Naive thymus-derived CD4-positive, alpha-beta T cell (primary cell): ENCODE data around the gene C17orf75. TPM values are rescaled to one million over a fixed set of nuclear protein-coding genes. Genes with fewer than 3 reads are reported as not detected.
A peak's percentile ranks its signal among the peaks of the same experiment; 100 is the strongest.

Experiments used
- ATAC-seq: fragments of 150-1000 bp; cut with Tn5 transposase; 2 replicates; pipeline ENCODE4 v1.10.0; 2021; ENCODE audit warnings: mild to moderate bottlenecking, moderate library complexity
- CTCF ChIA-PET: fragments of 350-600 bp; sonication (Branson Sonifier 250); formaldehyde crosslinking; loops from one replicate; lab custom pipeline; 2021; ENCODE audit warnings: antibody characterized with exemption; lab: Charles Lee
- POLR2A ChIA-PET: fragments of 350-600 bp; sonication (Branson Sonifier 250); formaldehyde crosslinking; loops from one replicate; lab custom pipeline; 2021; ENCODE audit warnings: antibody characterized with exemption, inconsistent platforms; lab: Charles Lee
- DNase-seq, 9 donors: peaks; one replicate each; pipeline versions ENCODE4 v3.0.0 to v3.0.0-alpha.2; 2020 to 2022; ENCODE audit warnings: mixed read lengths in 1 of 9
- H3K27ac ChIP-seq: one replicate; pipeline ENCODE4 v1.7.0; 2013; ENCODE audit warnings: mild to moderate bottlenecking, low read depth, low read length, moderate library complexity
- H3K27me3 ChIP-seq, 2 donors: one replicate each; pipeline ENCODE4 v1.7.0; 2013; ENCODE audit warnings: low read length in 2 of 2, mild to moderate bottlenecking in 2 of 2, moderate library complexity in 2 of 2; ENCODE audit not compliant: control insufficient read depth in 2 of 2, insufficient read depth in 2 of 2
- H3K36me3 ChIP-seq, 3 experiments: 1 replicate in 2 of 3; 2 replicates in 1 of 3; pipeline ENCODE4 v1.7.0; 2013; ENCODE audit warnings: low read length in 3 of 3, mild to moderate bottlenecking in 3 of 3, moderate library complexity in 1 of 3; ENCODE audit not compliant: insufficient read depth in 3 of 3, control insufficient read depth in 2 of 3
- H3K4me1 ChIP-seq, 2 donors: one replicate each; pipeline ENCODE4 v1.7.0; 2013; ENCODE audit warnings: low read length in 2 of 2, mild to moderate bottlenecking in 2 of 2, moderate library complexity in 1 of 2; ENCODE audit not compliant: control insufficient read depth in 2 of 2, insufficient read depth in 2 of 2
- H3K4me3 ChIP-seq: 2 replicates; pipeline ENCODE4 v1.7.0; 2013; ENCODE audit warnings: mild to moderate bottlenecking, low read length
- H3K9me3 ChIP-seq, 3 experiments: 1 replicate in 2 of 3; 2 replicates in 1 of 3; pipeline ENCODE4 v1.7.0; 2013; ENCODE audit warnings: low read length in 3 of 3; ENCODE audit not compliant: control insufficient read depth in 2 of 3
- H3K27ac Mint-ChIP-seq, 9 donors: one replicate each; pipeline ENCODE4 v1.8.0; 2020 to 2022; ENCODE audit warnings: mixed read lengths in 9 of 9, mild to moderate bottlenecking in 8 of 9, moderate library complexity in 5 of 9, inconsistent platforms in 2 of 9
- H3K27me3 Mint-ChIP-seq, 5 donors: one replicate each; pipeline ENCODE4 v1.8.0; 2021 to 2022; ENCODE audit warnings: mixed read lengths in 5 of 5, mild to moderate bottlenecking in 1 of 5
- H3K36me3 Mint-ChIP-seq, 5 donors: one replicate each; pipeline ENCODE4 v1.8.0; 2020 to 2022; ENCODE audit warnings: mixed read lengths in 5 of 5, mild to moderate bottlenecking in 3 of 5, inconsistent platforms in 1 of 5
- H3K4me1 Mint-ChIP-seq, 7 donors: one replicate each; pipeline ENCODE4 v1.8.0; 2020 to 2022; ENCODE audit warnings: mixed read lengths in 7 of 7, mild to moderate bottlenecking in 3 of 7, inconsistent platforms in 1 of 7
- H3K4me3 Mint-ChIP-seq, 10 donors: one replicate each; pipeline ENCODE4 v1.8.0; 2020 to 2022; ENCODE audit warnings: mild to moderate bottlenecking in 10 of 10, mixed read lengths in 10 of 10, moderate library complexity in 6 of 10, inconsistent platforms in 2 of 10
- H3K9me3 Mint-ChIP-seq, 11 donors: one replicate each; pipeline ENCODE4 v1.8.0; 2020 to 2022; ENCODE audit warnings: mixed read lengths in 11 of 11, mild to moderate bottlenecking in 4 of 11, inconsistent platforms in 1 of 11, moderate library complexity in 1 of 11
- intact Hi-C, 2 donors: fragments of 100-400 bp; cut with micrococcal nuclease; formaldehyde crosslinking; loops; one replicate each; pipeline ENCODE4 v1.15.1; 2023
- polyA plus RNA-seq, 2 donors: library from polyadenylated mRNA; unstranded; fragments of 300-500 nt; fragmentation: Illumina TruSeq; gene quantifications; one replicate each; pipeline ENCODE4 v1.2.3, GENCODE V29; 2021
- total RNA-seq, 6 experiments: library from RNA in 5 of 6; stranded (reverse) in 5 of 6; gene quantifications; 1 replicate in 5 of 6; 2 replicates in 1 of 6; pipeline ENCODE4 v1.2.3 and lab custom pipeline; 2021 to 2026

C17orf75 gene
- total and polyA plus RNA-seq, 7 experiments from 2014 or later, result 9.6 to 22.0 (median 14.5) TPM

DNA sequence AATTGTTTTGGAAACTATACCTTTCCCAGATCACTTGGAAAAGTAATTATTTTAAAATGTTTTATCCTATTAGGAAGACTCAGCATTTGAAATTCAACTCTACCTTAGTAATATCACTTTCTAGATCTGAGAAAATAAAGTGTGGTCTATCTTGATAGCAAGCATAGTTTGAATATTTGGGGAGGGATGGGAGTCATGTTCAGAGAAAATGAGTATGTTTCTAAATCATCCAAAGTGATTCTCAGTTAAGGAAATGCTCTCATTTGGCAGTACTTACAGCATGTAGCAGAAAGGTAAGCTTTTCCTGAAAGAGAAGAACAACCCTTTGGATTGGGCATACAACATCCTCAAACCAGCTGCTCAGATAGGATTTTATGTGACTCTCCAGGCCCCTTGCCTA, 6.9 kb downstream of the C17orf75 start:
- Histone ChIP-seq H3K9me3 (no peaks in the 10 kb centered on the region), H3K27me3 (no peaks in the 10 kb centered on the region), H3K27ac (no peak overlapping the region), H3K4me1 (peaks cover 12 to 14% of the 10 kb centered on the region in 2 donors), H3K36me3 (peaks cover 0 to 52% (median 8%) of the 10 kb centered on the region in 3 experiments), H3K4me3 (no peak overlapping the region)
- H3K4me1 Mint-ChIP-seq, result peaks cover 12 to 42% (median 17%) of the 10 kb centered on the region in 7 donors
- no peaks in the 10 kb centered on the region for H3K27me3 Mint-ChIP-seq
- DNase-seq, result no peak
- intact Hi-C loops, result no loop called here
- H3K27ac Mint-ChIP-seq, result no peak overlapping the region
- ATAC-seq, result no peak
- no peaks in the 10 kb centered on the region for H3K9me3 Mint-ChIP-seq
- ChIA-PET CTCF (no interaction called here), POLR2A (no interaction called here)
- peaks cover 9 to 34% (median 14%) of the 10 kb centered on the region in 5 donors for H3K36me3 Mint-ChIP-seq
- no peak overlapping the region for H3K4me3 Mint-ChIP-seq

DNA sequence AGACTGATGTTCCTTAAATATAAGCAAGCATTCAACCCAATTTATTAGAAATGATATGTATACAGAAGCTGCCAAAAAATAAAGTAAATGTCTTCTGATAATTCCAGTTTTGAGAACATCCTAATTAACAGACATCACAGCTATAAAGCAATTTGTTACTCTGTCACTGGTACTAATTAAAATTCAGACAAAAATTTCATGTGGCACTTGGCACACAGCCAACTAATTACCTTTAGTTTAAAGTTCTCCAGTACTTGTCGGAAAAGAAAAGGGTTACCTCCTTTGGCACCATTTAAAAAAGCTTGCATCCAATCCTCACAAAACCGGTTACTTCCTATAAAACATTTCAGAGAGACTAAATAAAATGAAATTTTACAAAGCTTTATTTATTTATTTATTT, 8.8 kb downstream of the C17orf75 start:
- peak overlapping the region in 1 of 9 donors; percentile 48 for H3K27ac Mint-ChIP-seq
- POLR2A ChIA-PET, result interaction anchor here (1.4 kb wide), 1 partner anchor 9 kb away, joined by 3 read pairs; the partner anchor contains the start of gene C17orf75
- CTCF ChIA-PET, result interaction anchor here (0.9 kb wide), 1 partner anchor 10 kb away, joined by 3 read pairs; no protein-coding TSS in a partner anchor

DNA sequence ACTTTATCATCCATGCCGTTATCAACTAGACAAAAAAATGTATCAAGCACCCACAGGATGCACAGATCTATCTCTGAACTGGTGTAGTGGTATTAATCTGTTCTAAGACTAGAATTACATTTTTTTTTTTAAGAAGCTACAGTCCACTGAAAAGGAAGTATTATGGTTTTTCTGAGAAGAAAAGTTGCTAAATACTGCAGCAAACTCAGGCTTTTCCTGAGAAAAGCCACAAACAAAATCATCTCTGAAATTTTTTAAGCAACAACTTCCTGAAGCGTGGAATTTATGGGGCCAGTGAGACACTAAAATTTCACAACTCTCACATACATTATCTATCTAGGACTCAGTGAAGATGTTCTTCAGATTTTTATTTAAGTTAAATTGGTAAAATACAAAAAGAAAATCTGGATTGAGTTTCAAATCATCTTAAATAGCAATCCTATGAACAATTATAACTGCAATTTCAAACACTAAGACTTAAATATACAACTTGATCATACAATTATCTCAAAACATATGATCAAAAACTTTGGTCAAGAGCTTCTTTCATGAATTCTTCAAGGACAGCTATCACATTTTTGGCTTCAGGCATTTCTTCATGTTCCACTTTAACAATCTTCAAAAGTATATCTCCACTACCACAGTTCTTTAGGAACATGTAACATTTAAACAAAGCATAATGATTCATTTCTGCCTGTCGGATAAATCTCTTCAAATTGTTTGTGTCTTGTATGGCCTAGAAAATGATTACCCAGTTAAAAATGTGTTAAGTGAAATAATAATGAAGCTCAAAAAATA, 10.5 kb downstream of the C17orf75 start:
- H3K27me3 Mint-ChIP-seq, result no peaks in the 10 kb centered on the region
- no peaks in the 10 kb centered on the region for H3K9me3 Mint-ChIP-seq
- ChIA-PET POLR2A (interaction anchor here (1.4 to 2.0 kb wide), 2 partner anchors 9 to 13 kb away, joined by 4 to 6 read pairs; no protein-coding TSS in a partner anchor), CTCF (no interaction called here)
- intact Hi-C loops, result loop anchor here in 1 of 2 donors (1.0 kb wide), 1 partner anchor 10 kb away; no protein-coding TSS in a partner anchor
- Histone ChIP-seq H3K27me3 (no peaks in the 10 kb centered on the region), H3K27ac (peak overlapping the region; percentile 49), H3K4me1 (peaks cover 12 to 14% of the 10 kb centered on the region in 2 donors), H3K9me3 (no peaks in the 10 kb centered on the region), H3K36me3 (peaks cover 0 to 25% (median 8%) of the 10 kb centered on the region in 3 experiments), H3K4me3 (no peak overlapping the region)
- peak overlapping the region; percentile 7 to 85 (median 51) for H3K27ac Mint-ChIP-seq
- peaks cover 12 to 51% (median 19%) of the 10 kb centered on the region in 7 donors for H3K4me1 Mint-ChIP-seq
- DNase-seq (no peak), ATAC-seq (no peak)
- peaks cover 9 to 27% (median 14%) of the 10 kb centered on the region in 5 donors for H3K36me3 Mint-ChIP-seq
- H3K4me3 Mint-ChIP-seq, result peak overlapping the region in 4 of 10 donors; percentile 10 to 74 (median 46)

More for the DNA sequence above, 8.8 kb downstream of the C17orf75 start:
- no peak overlapping the region for H3K4me3 Mint-ChIP-seq
- intact Hi-C loops, result no loop called here
- Histone ChIP-seq H3K4me1 (peaks cover 12 to 14% of the 10 kb centered on the region in 2 donors), H3K27me3 (no peaks in the 10 kb centered on the region), H3K9me3 (no peaks in the 10 kb centered on the region), H3K27ac (no peak overlapping the region), H3K4me3 (no peak overlapping the region), H3K36me3 (peaks cover 0 to 41% (median 8%) of the 10 kb centered on the region in 3 experiments)
- H3K9me3 Mint-ChIP-seq, result no peaks in the 10 kb centered on the region
- ATAC-seq (no peak), DNase-seq (no peak)
- H3K4me1 Mint-ChIP-seq, result peaks cover 12 to 44% (median 19%) of the 10 kb centered on the region in 7 donors
- peaks cover 9 to 33% (median 14%) of the 10 kb centered on the region in 5 donors for H3K36me3 Mint-ChIP-seq
- H3K27me3 Mint-ChIP-seq, result no peaks in the 10 kb centered on the region

DNA sequence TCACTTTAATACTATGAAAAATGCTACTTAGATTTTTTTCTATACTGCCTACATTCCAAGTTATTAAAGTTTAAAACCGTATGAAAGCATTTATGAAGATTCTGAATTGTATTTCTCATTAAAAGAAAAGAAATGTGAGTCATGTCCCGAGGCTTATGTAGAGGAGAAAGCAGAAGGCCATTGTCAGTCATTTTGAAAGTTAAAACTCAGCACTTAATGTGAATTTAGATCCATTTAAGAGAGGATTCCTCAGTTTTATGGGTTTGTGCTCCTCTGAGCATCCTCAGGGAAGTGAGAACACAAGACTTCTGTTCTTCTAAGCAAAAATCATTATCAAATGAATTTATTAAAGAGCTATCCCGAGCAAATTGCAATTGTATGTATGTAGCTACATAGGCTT, 11.8 kb downstream of the C17orf75 start:
- Mint-ChIP-seq H3K4me1 (peaks cover 12 to 47% (median 19%) of the 10 kb centered on the region in 7 donors), H3K36me3 (peaks cover 7 to 21% (median 13%) of the 10 kb centered on the region in 5 donors), H3K9me3 (no peaks in the 10 kb centered on the region), H3K27me3 (no peaks in the 10 kb centered on the region), H3K4me3 (peak overlapping the region in 1 of 10 donors; percentile 45), H3K27ac (peak overlapping the region in 2 of 9 donors; percentile 25 to 79)
- ChIA-PET CTCF (no interaction called here), POLR2A (interaction anchor here (1.4 to 2.0 kb wide), 2 partner anchors 11 kb away, joined by 4 to 6 read pairs; no protein-coding TSS in a partner anchor)
- Histone ChIP-seq H3K27ac (no peak overlapping the region), H3K9me3 (no peaks in the 10 kb centered on the region), H3K4me1 (peaks cover 12 to 14% of the 10 kb centered on the region in 2 donors), H3K4me3 (no peak overlapping the region), H3K27me3 (no peaks in the 10 kb centered on the region), H3K36me3 (peaks cover 0 to 18% (median 8%) of the 10 kb centered on the region in 3 experiments)
- no peak for ATAC-seq
- no peak for DNase-seq
- intact Hi-C loops, result no loop called here

DNA sequence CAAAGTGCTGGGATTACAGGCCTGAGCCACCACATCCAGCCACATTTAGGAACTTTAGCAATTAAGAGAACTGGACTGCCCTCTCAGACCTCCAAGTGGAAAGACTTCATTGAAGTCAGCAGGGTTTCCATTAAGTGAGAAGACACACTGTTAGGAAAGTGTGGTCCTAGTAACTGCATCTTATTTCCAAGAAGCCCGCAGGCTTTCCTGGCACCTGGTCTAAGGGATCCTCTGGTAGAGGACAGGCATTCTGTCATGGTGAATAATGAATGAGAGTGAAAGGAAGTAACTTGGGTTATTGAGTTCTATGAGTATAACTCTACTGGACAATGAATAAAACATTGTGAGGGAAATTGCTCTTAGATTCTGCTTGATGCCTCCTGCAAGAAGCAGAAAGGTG, 14.1 kb downstream of the C17orf75 start:
- H3K4me1 ChIP-seq, result peaks cover 12 to 27% of the 10 kb centered on the region in 2 donors
- no peaks in the 10 kb centered on the region for H3K27me3 Mint-ChIP-seq
- no peak for DNase-seq
- no peak overlapping the region for H3K27ac ChIP-seq
- no peaks in the 10 kb centered on the region for H3K9me3 Mint-ChIP-seq
- H3K27me3 ChIP-seq, result no peaks in the 10 kb centered on the region
- ChIA-PET CTCF (no interaction called here), POLR2A (interaction anchor here (0.8 to 0.9 kb wide), 2 partner anchors 23 to 45 kb away, joined by 5 read pairs; partner anchors contain the start of gene ZNF207)
- no peak for ATAC-seq
- H3K36me3 ChIP-seq, result no peaks in the 10 kb centered on the region
- no peak overlapping the region for H3K4me3 Mint-ChIP-seq
- H3K36me3 Mint-ChIP-seq, result peaks cover 0 to 7% (median 3%) of the 10 kb centered on the region in 5 donors
- H3K4me1 Mint-ChIP-seq, result peaks cover 23 to 56% (median 25%) of the 10 kb centered on the region in 7 donors
- no peak overlapping the region for H3K27ac Mint-ChIP-seq
- no peaks in the 10 kb centered on the region for H3K9me3 ChIP-seq
- no peak overlapping the region for H3K4me3 ChIP-seq
- intact Hi-C loops, result no loop called here

DNA sequence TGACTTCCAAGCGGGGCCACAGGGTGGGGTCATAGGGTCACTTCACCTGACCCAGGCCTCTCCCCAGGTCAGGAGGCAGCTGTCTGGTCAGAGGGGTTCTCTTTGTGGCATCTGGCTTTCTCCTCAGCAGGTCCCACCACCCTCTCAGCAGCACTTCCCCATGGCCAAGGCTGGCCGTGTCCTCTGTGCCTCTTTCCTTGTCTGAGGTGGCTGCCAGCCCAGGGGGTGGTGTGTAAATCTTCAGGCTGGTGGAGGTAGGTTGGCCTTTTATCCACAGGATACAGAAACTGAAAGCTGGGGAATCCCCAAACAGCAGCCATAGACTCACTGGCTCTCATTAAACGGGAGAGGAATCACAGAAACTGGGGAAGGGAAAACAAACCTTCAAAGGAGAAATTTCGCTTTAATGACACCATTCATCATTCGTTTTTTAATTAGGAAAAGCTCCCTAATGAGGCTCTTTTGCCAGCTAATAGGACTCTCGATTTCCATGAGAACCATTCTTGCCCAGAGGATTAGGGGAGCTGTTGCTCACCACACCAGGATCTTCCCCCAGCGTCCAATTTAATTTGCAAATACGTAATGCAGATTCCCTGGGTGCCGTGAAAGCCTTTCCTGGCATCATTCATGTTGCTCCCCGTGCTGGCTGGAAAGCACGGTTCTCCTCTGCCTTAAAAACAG, 18.0 kb downstream of the C17orf75 start:
- H3K4me1 Mint-ChIP-seq, result peaks cover 6 to 46% (median 12%) of the 10 kb centered on the region in 7 donors
- DNase-seq, result peak in 5 of 9 donors; percentile 19 to 51 (median 32)
- H3K27ac Mint-ChIP-seq, result peak overlapping the region in 7 of 9 donors; percentile 18 to 84 (median 59)
- H3K9me3 Mint-ChIP-seq, result no peaks in the 10 kb centered on the region
- Histone ChIP-seq H3K36me3 (no peaks in the 10 kb centered on the region), H3K27ac (no peak overlapping the region), H3K9me3 (no peaks in the 10 kb centered on the region), H3K4me3 (no peak overlapping the region), H3K27me3 (no peaks in the 10 kb centered on the region), H3K4me1 (peaks cover 0 to 13% of the 10 kb centered on the region in 2 donors)
- peak overlapping the region in 9 of 10 donors; percentile 5 to 71 (median 55) for H3K4me3 Mint-ChIP-seq
- CTCF ChIA-PET, result interaction anchor here (0.8 to 1.5 kb wide), 2 partner anchors 9 to 10 kb away, joined by 3 read pairs; no protein-coding TSS in a partner anchor
- ATAC-seq, result peak; percentile 74
- POLR2A ChIA-PET, result interaction anchor here (0.8 kb wide), 1 partner anchor 18 kb away, joined by 3 read pairs; the partner anchor contains the start of gene C17orf75
- intact Hi-C loops, result loop anchor here in 1 of 2 donors (1.0 kb wide), 2 partner anchors 17 to 26 kb away; partner anchors contain the start of gene ZNF207
- no peaks in the 10 kb centered on the region for H3K36me3 Mint-ChIP-seq
- no peaks in the 10 kb centered on the region for H3K27me3 Mint-ChIP-seq
